ENCODE results near the gene FEN1. TPM values are rescaled to one million over a fixed set of nuclear protein-coding genes. Genes with fewer than 3 reads are reported as not detected.

The FEN1 gene
- total and polyA plus RNA-seq, 2 donors (not counting 1 experiment from before 2014, with no cell fraction given) = 3.4 to 9.8 TPM

DNA sequence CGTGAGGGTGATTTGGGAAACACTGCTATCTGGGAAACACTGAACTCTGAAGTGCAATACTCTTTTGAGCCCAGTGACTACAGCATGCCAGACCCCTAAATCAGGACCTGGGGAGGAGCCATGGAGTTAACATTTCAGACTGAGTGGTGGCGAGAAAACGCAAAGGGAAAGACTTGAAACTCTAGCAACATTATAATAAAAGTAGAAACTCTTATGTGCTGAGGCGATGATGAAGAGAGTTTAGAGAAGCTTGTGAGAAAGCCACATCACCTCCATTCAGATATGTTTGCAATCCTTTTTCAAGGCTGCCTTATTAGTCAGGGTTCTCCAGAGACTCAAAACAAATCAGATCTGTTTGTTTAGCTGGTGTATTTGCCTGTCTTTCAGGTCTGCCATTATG is 1.9 kb downstream of the FEN1 start:
- WGBS (ENCODE audit: insufficient coverage) = 100% methylated on average over 1 of the region's 4 CpGs
- H4K20me1 ChIP-seq (ENCODE audit: control insufficient read depth, insufficient read depth, low read length, poor library complexity, severe bottlenecking) = no peaks in the 10 kb centered on the region
- H3K4me3 Mint-ChIP-seq = no peak overlapping the region
- H3K4me1 ChIP-seq (ENCODE audit: control insufficient read depth in 2 of 2, insufficient read depth in 2 of 2, low read length in 2 of 2) = peaks cover 11 to 23% of the 10 kb centered on the region in 2 donors
- no peak overlapping the region for H3K27ac Mint-ChIP-seq
- ChIA-PET CTCF (interaction anchor here (2.0 to 8.4 kb wide), 4 partner anchors 21 to 315 kb away, joined by 4 to 222 read pairs (median 94); no protein-coding TSS in a partner anchor), POLR2A (no interaction called here)
- DNase-seq = no peak
- no peaks in the 10 kb centered on the region for H3K9me3 ChIP-seq (ENCODE audit: control extremely low read depth in 1 of 3, control insufficient read depth in 2 of 3, insufficient read depth in 1 of 3, low read length in 2 of 3)
- H3K9me3 Mint-ChIP-seq (ENCODE audit: insufficient read depth) = no peaks in the 10 kb centered on the region
- peaks cover 0 to 15% of the 10 kb centered on the region in 2 experiments for H3K36me3 ChIP-seq (replicated peaks in 1 of 2; ENCODE audit: control extremely low read depth in 1 of 2, control insufficient read depth in 1 of 2, extremely low read depth in 1 of 2, insufficient read depth in 2 of 2, low read length in 1 of 2)
- no peak for ATAC-seq (ENCODE audit: low read depth)
- no peaks in the 10 kb centered on the region for H3K27me3 Mint-ChIP-seq
- intact Hi-C loops (cut with micrococcal nuclease) = loop anchor here (5.0 kb wide), 1 partner anchor 882 kb away; the partner anchor contains the start of gene TMEM109
- no peaks in the 10 kb centered on the region for H3K27me3 ChIP-seq (replicated peaks in 1 of 4; ENCODE audit: control extremely low read depth in 1 of 4, control insufficient read depth in 3 of 4, insufficient read depth in 4 of 4, low read length in 3 of 4)
- H3K79me2 ChIP-seq (ENCODE audit: control insufficient read depth, insufficient read depth, low read length) = peaks cover 79% of the 10 kb centered on the region
- H3K4me1 Mint-ChIP-seq = peaks cover 29% of the 10 kb centered on the region
- no peak for TF ChIP-seq EZH2 (IDR thresholded peaks at IDR 0.05; ENCODE audit: borderline replicate concordance, insufficient read depth, low read depth, low read length, poor library complexity, severe bottlenecking)
- TF ChIP-seq, protein P1, sequence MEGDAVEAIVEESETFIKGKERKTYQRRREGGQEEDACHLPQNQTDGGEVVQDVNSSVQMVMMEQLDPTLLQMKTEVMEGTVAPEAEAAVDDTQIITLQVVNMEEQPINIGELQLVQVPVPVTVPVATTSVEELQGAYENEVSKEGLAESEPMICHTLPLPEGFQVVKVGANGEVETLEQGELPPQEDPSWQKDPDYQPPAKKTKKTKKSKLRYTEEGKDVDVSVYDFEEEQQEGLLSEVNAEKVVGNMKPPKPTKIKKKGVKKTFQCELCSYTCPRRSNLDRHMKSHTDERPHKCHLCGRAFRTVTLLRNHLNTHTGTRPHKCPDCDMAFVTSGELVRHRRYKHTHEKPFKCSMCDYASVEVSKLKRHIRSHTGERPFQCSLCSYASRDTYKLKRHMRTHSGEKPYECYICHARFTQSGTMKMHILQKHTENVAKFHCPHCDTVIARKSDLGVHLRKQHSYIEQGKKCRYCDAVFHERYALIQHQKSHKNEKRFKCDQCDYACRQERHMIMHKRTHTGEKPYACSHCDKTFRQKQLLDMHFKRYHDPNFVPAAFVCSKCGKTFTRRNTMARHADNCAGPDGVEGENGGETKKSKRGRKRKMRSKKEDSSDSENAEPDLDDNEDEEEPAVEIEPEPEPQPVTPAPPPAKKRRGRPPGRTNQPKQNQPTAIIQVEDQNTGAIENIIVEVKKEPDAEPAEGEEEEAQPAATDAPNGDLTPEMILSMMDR (IDR thresholded peaks at IDR 0.05) = no peak
- H3K9ac ChIP-seq (ENCODE audit: low read length) = no peak overlapping the region
- H2AFZ ChIP-seq (ENCODE audit: insufficient read depth, low read depth, low read length, poor library complexity, severe bottlenecking) = no peak overlapping the region
- no peak overlapping the region for H3K4me3 ChIP-seq (ENCODE audit: control extremely low read depth in 1 of 5, extremely low read depth in 1 of 5, insufficient read depth in 1 of 5, low read depth in 2 of 5, low read length in 4 of 5)
- no peak overlapping the region for H3K4me2 ChIP-seq (replicated peaks; ENCODE audit: low read depth, low read length, poor library complexity, severe bottlenecking)
- H3K27ac ChIP-seq (ENCODE audit: low read length in 2 of 2) = no peak overlapping the region

DNA sequence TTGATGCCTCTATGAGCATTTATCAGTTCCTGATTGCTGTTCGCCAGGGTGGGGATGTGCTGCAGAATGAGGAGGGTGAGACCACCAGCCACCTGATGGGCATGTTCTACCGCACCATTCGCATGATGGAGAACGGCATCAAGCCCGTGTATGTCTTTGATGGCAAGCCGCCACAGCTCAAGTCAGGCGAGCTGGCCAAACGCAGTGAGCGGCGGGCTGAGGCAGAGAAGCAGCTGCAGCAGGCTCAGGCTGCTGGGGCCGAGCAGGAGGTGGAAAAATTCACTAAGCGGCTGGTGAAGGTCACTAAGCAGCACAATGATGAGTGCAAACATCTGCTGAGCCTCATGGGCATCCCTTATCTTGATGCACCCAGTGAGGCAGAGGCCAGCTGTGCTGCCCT is 2.7 kb downstream of the FEN1 start:
- no peak for TF ChIP-seq EZH2 (IDR thresholded peaks at IDR 0.05; ENCODE audit: borderline replicate concordance, insufficient read depth, low read depth, low read length, poor library complexity, severe bottlenecking)
- TF ChIP-seq, protein P1 (IDR thresholded peaks at IDR 0.05) = no peak
- intact Hi-C loops (cut with micrococcal nuclease) = no loop called here
- CTCF ChIA-PET = interaction anchor here (1.0 to 8.4 kb wide), 9 partner anchors 8 to 314 kb away, joined by 3 to 222 read pairs (median 37); partner anchors contain the start of gene BEST1
- H3K9me3 ChIP-seq (ENCODE audit: control extremely low read depth in 1 of 3, control insufficient read depth in 2 of 3, insufficient read depth in 1 of 3, low read length in 2 of 3) = no peaks in the 10 kb centered on the region
- ATAC-seq (ENCODE audit: low read depth) (no peak), DNase-seq (no peak)
- H3K27ac Mint-ChIP-seq = no peak overlapping the region
- H4K20me1 ChIP-seq (ENCODE audit: control insufficient read depth, insufficient read depth, low read length, poor library complexity, severe bottlenecking) = no peaks in the 10 kb centered on the region
- H3K36me3 ChIP-seq (replicated peaks in 1 of 2; ENCODE audit: control extremely low read depth in 1 of 2, control insufficient read depth in 1 of 2, extremely low read depth in 1 of 2, insufficient read depth in 2 of 2, low read length in 1 of 2) = peaks cover 0 to 6% of the 10 kb centered on the region in 2 experiments
- no peaks in the 10 kb centered on the region for H3K27me3 ChIP-seq (replicated peaks in 1 of 4; ENCODE audit: control extremely low read depth in 1 of 4, control insufficient read depth in 3 of 4, insufficient read depth in 4 of 4, low read length in 3 of 4)
- H3K4me1 ChIP-seq (ENCODE audit: control insufficient read depth in 2 of 2, insufficient read depth in 2 of 2, low read length in 2 of 2) = peaks cover 11 to 23% of the 10 kb centered on the region in 2 donors
- H3K27ac ChIP-seq (ENCODE audit: low read length in 2 of 2) = no peak overlapping the region
- H3K27me3 Mint-ChIP-seq = no peaks in the 10 kb centered on the region
- peaks cover 72% of the 10 kb centered on the region for H3K79me2 ChIP-seq (ENCODE audit: control insufficient read depth, insufficient read depth, low read length)
- H3K9me3 Mint-ChIP-seq (ENCODE audit: insufficient read depth) = no peaks in the 10 kb centered on the region
- peaks cover 25% of the 10 kb centered on the region for H3K4me1 Mint-ChIP-seq
- H3K9ac ChIP-seq (ENCODE audit: low read length) = no peak overlapping the region
- H3K4me2 ChIP-seq (replicated peaks; ENCODE audit: low read depth, low read length, poor library complexity, severe bottlenecking) = no peak overlapping the region
- no peak overlapping the region for H3K4me3 ChIP-seq (ENCODE audit: control extremely low read depth in 1 of 5, extremely low read depth in 1 of 5, insufficient read depth in 1 of 5, low read depth in 2 of 5, low read length in 4 of 5)
- no peak overlapping the region for H2AFZ ChIP-seq (ENCODE audit: insufficient read depth, low read depth, low read length, poor library complexity, severe bottlenecking)
- peak overlapping the region; percentile 43 for H3K4me3 Mint-ChIP-seq
- WGBS (ENCODE audit: insufficient coverage) = 92% methylated on average over 12 of the region's 12 CpGs
- POLR2A ChIA-PET = no interaction called here

All from B cell (primary cell).